ENCODE results near the gene ZNRF2.

DNA sequence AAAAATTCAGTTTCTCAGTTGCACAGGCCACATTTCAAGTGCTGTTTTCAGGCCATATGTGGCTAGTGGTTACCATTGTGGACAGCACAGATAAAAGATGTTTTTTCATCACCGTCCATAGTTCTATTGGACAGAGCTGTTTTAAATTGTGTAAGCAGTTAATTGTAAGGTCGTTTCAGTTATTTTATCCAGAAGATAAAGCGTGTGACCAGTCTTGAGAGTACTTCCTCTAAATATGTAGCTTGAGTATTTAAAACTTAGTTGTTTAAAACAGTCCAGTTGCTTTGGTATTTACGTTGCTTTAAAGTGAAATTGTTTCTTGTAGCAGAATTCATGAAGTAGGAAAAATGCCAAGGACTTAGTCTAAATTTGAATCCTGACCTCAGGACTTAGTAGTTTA is 66.9 kb downstream of the ZNRF2 start:
- TF ChIP-seq EZH2 (IDR thresholded peaks at IDR 0.05; ENCODE audit: low read length, missing control alignments): no peak
- TF ChIP-seq, protein P1, sequence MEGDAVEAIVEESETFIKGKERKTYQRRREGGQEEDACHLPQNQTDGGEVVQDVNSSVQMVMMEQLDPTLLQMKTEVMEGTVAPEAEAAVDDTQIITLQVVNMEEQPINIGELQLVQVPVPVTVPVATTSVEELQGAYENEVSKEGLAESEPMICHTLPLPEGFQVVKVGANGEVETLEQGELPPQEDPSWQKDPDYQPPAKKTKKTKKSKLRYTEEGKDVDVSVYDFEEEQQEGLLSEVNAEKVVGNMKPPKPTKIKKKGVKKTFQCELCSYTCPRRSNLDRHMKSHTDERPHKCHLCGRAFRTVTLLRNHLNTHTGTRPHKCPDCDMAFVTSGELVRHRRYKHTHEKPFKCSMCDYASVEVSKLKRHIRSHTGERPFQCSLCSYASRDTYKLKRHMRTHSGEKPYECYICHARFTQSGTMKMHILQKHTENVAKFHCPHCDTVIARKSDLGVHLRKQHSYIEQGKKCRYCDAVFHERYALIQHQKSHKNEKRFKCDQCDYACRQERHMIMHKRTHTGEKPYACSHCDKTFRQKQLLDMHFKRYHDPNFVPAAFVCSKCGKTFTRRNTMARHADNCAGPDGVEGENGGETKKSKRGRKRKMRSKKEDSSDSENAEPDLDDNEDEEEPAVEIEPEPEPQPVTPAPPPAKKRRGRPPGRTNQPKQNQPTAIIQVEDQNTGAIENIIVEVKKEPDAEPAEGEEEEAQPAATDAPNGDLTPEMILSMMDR (conservative IDR thresholded peaks at IDR 0.05 in 1 of 2, IDR thresholded peaks at IDR 0.05 in 1 of 2; ENCODE audit: low read depth in 1 of 2, low read length in 2 of 2): no peak

All from fibroblast of lung (primary cell).